22Rv1 (cell line): ENCODE results near the gene HOXC13.

Experiments used
- CTCF ChIP-seq: fragments of 450-650 bp; IDR thresholded peaks from 2 replicates; pipeline ENCODE4 v1.5.1; 2017; ENCODE audit warnings: mild to moderate bottlenecking
- ZFX ChIP-seq: fragments of 450-650 bp; IDR thresholded peaks from 2 replicates; pipeline ENCODE4 v1.6.1; 2017; ENCODE audit warnings: antibody characterized with exemption, borderline replicate concordance

- TF ChIP-seq CTCF (no peak), ZFX (no peak)
Measured at GRCh38 chr12:53942467-53942997, 3.9 kb downstream of the HOXC13 start.
